GDM1 (cell line): ENCODE results near the gene JAG2.

Experiments
- DNase-seq: peaks from one replicate; lab custom pipeline; 2025; lab: John Stamatoyannopoulos, UW

The JAG2 gene

DNA sequence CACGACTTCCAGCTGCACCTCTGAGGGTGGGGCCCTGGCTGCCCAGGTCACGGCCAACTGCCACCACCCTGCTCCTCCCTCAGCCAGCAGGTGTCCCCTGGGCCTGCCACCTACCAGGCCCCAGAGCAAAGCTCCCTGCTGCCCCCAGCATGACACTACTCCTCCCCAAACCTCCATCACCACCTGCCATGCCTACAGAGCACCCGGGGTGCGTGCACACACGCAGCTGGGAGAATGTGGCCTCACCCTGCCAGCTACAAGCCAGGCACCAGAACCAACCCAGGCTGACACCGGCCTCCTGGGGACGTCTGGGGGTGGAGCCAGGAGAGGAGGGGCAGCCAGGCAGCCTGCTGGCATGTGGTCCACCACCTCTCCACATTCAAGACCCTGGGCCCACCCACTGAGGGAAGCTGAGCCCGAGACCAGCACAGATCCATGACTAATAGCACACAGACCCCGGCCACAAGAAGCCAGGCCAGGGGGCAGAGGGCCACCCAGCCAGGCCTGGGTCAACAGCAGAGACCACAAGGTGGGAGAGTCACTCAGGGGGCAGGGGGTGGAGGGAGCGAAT lies 3.4 kb downstream of the JAG2 start:
- DNase-seq, result no peak

DNA sequence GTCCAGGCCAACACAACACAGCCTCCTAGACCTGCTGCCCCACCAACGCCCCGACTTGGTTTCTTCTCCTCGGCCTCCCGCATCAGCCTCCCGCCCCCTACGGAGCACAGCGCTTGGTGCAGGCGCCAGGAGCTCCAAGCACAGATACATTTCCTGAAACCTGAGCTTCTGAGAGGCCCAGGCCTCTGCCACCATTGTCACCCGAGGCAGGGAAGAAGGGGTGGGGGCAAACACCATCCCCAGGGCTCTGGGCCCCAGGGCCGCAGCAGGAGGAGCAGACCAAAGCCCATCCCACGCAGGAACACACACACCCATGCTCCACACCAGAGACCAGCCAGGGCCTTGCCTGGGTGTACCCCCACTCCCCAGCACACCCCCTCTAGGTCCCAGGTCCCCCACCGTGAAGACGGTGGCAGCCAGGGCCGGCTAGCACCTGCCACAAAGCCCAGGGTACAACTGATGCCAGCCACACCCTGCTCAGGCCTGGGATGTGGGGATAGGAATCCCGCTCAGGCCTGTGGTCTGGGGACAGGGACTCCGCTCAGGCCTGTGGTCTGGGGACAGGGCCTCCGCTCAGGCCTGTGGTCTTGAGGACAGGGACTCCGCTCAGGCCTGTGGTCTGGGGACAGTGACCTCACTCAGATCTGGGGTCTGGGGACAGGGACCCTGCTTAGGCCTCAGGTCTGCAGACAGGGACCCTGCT lies 5.4 kb downstream of the JAG2 start:
- no peak for DNase-seq

DNA sequence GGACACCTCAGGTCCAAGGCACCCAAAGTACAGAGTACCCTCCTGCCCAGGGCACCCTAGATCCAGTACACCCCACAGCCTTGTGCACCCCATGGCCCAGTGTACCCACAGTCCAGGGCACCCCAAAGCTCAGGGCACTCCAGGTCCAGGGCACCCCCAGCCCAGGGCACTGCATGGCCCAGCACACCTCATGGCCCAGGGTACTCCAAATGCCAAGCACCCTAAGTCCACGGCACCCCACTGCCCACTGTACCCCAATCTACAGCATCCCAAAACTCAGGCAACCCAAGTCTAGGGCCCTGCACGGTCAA lies 6.0 kb downstream of the JAG2 start:
- no peak for DNase-seq

DNA sequence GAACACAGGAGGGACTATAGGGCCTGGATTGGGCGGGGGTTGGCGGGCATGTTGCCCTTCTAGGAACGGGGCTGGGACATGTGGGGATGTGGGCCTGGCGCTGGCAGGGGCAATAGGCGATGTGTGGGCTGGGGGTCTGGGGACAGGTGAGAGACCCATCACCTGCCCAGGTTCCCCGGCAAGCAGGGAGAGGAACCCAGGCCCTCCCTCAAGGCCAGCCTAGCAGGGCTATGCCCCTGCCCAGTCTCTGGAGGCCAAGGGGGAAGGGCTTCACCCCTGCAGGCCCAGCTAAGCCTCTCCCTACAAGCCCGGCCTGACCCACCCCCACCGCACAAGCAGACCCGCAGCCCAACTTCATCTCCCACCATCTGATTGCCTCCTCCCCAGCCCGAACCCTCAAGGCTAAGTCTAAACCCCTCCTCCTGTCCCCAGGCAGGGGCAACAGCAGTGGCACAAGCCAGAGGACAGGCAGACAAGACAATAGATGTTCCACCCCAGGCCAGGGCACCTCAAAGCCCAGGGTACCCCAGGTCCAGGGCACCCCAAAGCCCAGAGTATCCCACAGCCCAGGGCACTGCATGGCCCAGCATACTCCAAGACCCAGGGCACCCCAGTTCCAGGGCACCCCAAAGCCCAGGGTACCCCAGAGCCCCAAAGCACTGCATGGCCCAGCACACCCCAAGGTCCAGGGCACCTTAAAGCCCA lies 6.5 kb downstream of the JAG2 start:
- peak; percentile 21 for DNase-seq

DNA sequence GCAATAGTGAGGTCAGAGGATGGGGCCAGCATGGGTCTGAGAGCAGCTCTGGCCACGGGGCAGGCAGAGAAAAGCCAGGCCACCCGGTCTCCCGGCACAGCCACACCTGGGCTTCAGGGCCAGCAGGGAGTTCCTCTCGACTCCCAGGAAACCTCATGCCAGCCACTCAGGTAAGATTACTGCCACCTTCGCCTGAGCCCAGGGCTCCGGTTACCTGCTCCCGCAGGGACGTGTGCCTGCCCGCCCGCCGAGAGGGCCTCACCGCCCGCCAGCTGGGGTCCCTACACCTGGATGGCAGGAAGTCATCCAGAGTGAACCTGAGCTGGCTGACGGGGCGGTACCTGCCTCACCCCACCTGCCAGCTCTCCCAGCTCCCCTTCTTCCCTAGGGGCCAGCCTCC lies 7.3 kb downstream of the JAG2 start:
- DNase-seq, result no peak

DNA sequence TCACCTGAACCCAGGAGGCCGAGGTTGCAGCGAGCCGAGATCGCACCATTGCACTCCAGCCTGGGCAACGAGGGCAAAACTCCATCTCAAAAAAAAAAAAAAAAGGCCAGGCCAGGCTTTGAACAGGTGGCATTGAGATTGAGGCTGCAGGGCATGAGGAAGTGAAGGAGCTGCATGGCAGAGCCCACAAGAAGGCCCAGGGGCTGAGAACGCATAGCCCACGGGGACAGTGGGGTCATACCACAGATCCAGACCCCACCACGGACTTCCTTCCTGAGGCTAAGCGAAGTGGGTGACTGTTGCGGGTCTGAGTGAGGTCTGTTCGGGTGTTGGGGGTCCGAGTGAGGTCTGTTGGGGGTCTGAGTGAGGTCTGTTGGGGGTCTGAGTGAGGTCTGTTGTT lies 7.8 kb downstream of the JAG2 start:
- peak; percentile 41 for DNase-seq

DNA sequence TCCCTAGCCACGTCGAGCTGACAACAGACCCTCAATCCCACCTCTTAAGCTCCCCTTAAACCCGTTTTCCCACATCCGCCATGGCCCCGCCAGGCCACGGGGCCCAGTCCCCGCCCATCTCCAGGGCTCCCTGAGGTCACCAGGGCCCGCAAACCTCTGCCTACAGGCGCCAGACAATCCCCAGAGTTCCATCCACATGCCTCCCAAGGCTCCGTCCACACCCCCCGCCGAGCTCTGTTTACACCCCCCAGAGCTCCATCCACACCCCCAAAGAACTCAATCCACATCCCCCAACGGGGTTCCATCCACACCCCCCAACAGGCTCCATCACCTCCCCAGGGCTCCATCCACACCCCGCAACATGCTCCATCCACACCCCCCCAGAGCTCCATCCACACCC lies 9.2 kb downstream of the JAG2 start:
- no peak for DNase-seq

DNA sequence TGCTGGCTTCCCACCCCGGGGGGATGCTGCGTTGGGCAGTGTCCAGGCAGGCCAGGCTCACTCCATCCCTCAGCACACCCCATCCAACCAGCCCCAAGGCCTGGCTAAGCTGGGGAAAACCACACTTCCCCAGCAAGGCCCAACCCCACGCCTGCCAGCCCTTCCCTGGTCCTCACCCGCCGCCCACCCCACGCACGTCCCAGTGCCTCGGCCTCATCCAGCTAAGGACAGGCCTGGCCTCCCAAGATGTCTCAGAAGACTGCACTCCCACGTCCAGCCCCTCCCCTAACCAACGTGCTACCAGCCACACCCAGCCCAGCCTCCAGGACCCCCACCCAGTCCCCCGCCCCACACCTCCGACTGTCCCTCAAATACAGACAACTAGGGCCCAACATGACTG lies 9.8 kb downstream of the JAG2 start:
- DNase-seq, result no peak

DNA sequence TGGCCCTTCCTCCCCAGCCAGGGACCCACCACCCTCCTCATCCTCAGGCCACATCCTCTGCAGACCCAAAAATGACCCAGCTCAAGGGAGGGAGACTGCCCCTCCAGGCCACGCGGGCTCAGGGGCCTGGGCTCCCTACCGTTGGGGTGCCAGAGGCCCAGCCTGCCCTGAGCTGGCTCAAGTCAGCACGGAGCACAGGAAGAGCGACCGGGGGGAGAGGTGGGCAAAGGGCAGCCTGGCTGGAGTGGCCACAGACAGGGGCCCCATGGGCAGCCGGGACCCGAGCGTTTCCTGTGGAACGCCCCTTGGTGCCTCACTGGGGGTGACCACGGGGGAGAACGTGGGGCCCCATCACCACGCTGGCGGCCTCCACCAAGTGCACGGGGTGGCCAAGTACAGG lies 10.7 kb downstream of the JAG2 start:
- no peak for DNase-seq

- DNase-seq, result no peak
Measured at GRCh38 chr14:105156414-105157375, 11.9 kb downstream of the JAG2 start.

GRCh38 chr14:105155681-105156413 lies 12.7 kb downstream of the JAG2 start:
- no peak for DNase-seq

- no peak for DNase-seq
Measured at GRCh38 chr14:105155071-105155651, 13.4 kb downstream of the JAG2 start.

DNA sequence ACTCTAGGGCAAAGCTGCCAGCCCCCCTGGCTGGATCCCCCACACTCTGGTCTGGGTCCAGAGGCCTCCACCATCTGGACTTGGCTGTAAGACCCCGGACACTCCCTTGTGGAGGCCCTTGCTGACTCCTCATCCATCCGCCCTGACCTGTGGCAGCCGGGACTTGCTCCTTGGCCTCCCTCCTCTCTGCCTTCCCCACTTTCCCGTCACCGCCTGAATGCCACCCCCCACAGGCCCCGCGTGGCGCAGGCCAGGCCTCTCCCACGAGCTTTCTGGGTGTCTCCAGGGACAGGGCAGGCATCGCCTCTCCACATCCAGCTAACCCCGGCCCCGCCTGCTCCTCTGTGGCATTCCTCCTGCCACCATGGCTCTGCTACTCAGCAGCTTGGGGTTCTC lies 14.1 kb downstream of the JAG2 start:
- DNase-seq, result no peak

DNA sequence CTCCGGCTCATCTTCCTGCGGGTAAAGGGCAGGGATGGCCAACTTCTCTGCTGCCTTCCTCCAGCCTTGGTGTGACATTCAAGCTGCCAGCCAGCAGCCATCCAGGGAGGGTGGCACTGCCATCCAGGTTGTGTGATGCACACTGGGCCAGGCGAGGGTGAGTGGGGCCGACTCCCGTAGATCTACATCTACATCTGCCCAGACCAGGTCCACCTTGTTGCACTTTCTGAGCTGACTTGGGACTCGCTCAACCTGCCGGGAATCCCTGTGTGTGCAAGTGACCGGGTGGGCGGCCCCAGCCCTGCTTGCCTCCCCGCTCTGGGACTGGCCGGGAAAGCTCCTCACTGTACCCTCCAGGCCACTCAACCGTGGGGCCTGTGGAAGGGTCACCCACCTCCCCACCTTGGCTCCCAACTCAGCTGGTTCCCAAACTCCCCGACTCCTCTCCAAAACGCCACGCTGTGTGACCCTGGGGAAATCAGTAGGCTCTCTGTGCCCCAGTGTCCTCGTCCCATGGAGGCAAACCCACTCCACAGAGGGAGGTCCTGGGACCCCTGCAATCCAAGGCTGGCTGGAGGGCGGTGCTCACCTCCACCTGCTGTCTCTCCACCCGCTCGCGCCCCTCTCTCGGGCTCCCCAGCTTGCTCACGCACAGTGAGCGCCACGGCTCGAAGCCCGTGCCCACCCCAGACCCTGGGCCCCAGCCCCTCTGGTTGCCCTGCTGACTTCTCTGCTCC lies 14.7 kb downstream of the JAG2 start:
- DNase-seq, result no peak

- DNase-seq, result no peak
Measured at GRCh38 chr14:105153331-105153731, 15.2 kb downstream of the JAG2 start.

- DNase-seq, result no peak
Measured at GRCh38 chr14:105152794-105153241, 15.8 kb downstream of the JAG2 start.

DNA sequence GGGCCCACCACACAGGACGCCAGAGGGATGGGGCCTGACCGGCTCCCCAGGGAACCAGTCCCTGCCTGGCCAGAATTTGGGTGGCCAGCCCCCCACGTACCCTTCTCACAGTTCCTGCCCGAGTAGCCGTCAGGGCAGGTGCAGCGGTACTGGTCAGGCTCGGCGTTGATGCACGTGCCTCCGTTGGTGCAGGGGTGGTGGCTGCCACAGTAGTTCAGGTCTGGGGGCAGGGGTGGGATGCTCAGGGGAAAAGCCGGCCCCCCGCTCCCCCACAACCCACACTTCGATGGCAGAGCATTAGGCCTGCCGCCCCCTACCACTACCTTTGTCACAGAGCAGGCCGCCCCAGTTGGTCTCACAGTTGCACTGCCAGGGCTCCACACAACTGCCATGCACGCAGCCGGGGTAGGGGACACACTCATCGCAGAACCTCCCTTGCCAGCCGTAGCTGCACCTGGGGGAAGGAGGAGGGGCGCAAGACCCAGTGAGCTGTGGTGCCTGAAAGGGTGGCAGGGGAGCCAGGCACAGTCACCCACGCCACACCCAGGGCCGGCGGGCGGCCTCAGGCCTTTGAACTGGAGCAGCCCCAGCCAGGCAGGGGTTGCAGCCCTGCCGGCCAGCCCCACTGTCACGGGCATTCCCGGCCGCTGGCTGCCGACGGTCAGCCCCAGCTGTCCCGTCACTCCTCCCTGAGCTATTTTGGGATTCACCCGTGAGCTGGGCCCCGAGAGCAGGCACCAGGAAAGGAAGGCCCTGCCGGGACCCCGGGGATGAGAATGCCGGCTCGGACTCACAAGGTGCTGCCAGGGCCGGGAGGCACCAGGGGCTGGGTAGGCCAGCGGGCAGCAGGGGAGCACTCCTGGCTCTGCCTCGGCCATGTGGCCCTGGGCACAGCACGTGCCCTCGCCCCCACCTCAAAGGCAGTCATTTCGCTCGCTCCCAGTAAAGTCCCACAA lies 16.5 kb downstream of the JAG2 start:
- no peak for DNase-seq

DNA sequence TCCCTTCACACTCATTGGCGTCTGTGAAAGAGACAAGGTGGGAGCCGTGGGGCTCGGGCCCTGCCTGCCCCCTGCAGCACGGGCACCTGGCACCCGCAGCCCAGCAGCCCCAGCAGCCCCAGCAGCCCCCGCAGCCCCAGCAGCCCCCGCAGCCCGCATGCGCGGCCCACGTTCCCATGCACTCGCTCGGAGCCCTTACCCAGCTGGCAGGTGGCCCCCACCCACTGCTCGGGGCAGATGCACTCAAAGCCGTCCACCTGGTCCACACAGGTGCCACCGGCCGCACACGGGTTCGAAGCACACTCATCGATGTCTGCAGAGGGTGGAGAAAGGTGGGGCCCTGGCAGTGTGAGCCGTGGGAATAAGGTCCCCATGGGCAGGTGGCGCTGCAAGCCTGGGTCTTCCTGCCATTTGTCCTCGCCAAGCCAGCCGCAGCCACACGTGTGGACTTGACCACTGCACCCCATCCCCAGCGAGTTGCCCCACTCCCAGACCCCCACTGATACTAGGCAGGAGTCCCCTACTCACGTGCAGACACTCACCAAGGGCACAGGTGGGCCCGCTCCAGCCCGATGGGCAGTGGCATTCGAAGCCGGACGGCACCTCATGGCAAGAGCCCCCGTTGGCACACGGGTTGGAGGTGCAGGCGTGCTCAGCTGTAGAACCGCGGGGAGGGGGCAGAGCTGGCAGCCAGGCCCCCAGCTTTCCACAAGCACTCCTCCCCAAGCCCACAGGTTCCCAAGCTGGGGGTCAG lies 17.3 kb downstream of the JAG2 start:
- no peak for DNase-seq
